SK-N-MC (cell line): ENCODE data around the gene F2R.

Experiments used
- DNase-seq: peaks from one replicate; pipeline ENCODE4 v3.0.0-alpha.2; 2011; ENCODE audit warnings: low read depth, low spot score
- H3K27ac ChIP-seq: fragments of 200-600 bp; sonication (generic); 2 replicates; pipeline ENCODE4 v1.5.1; 2016; ENCODE audit warnings: mixed run types
- H3K36me3 ChIP-seq: fragments of 200-600 bp; sonication (generic); 2 replicates; pipeline ENCODE4 v1.6.1; 2017; ENCODE audit warnings: antibody characterized with exemption, low read length, mixed read lengths; ENCODE audit not compliant: insufficient read depth
- H3K4me3 ChIP-seq: fragments of 200-600 bp; sonication (generic); 2 replicates; pipeline ENCODE4 v1.5.1; 2016
- H3K9ac ChIP-seq: fragments of 200-600 bp; sonication (generic); 2 replicates; pipeline ENCODE4 v1.8.0; 2017; ENCODE audit warnings: mixed run types, mixed read lengths; ENCODE audit not compliant: insufficient read length
- H3K9me3 ChIP-seq: fragments of 200-600 bp; sonication (generic); 2 replicates; pipeline ENCODE4 v1.6.1; 2017; ENCODE audit warnings: low read depth, mild to moderate bottlenecking, antibody characterized with exemption, low read length, moderate library complexity, mixed read lengths
- EZH2 ChIP-seq: fragments of 200-600 bp; sonication (generic); IDR thresholded peaks from one replicate; pipeline ENCODE4 v1.6.1; 2017; ENCODE audit warnings: antibody characterized with exemption
- FOXP2 ChIP-seq: optimal IDR thresholded peaks from 2 replicates; pipeline ENCODE3; 2011; ENCODE audit warnings: mild to moderate bottlenecking, moderate library complexity; ENCODE audit not compliant: insufficient read depth; ENCODE audit errors: extremely low read length, control extremely low read depth
- POLR2AphosphoS5 ChIP-seq: IDR thresholded peaks from 2 replicates; pipeline ENCODE4 v1.6.1; 2012; ENCODE audit warnings: mild to moderate bottlenecking, low read depth, low read length, borderline replicate concordance

Gene F2R

GRCh38 chr5:76715736-76716455 is at the start of gene F2R:
TSS of gene F2R (plus strand) at chr5:76716126. CDS start at chr5:76716308, 182 bp downstream.
- H3K9me3 ChIP-seq: no peaks in the 10 kb centered on the region
- H3K9ac ChIP-seq: peak within 1 kb of the TSS; percentile 80
- peak within 1 kb of the TSS; percentile 95 for H3K4me3 ChIP-seq
- no peaks in the 10 kb centered on the region for H3K36me3 ChIP-seq
- DNase-seq: no peak
- TF ChIP-seq POLR2AphosphoS5: no peak
- peak; percentile 79 for TF ChIP-seq FOXP2
- H3K27ac ChIP-seq: peak within 1 kb of the TSS; percentile 99

GRCh38 chr5:76667495-76667894 is 48.4 kb upstream of the F2R start:
- Histone ChIP-seq H3K9me3 (no peaks in the 10 kb centered on the region), H3K36me3 (peaks cover 19% of the 10 kb centered on the region; the same call in 1 of the 2 replicates), H3K27ac (no peak overlapping the region), H3K9ac (no peak overlapping the region), H3K4me3 (no peak overlapping the region)
- no peak for DNase-seq
- TF ChIP-seq FOXP2 (no peak), EZH2 (no peak), POLR2AphosphoS5 (no peak)

GRCh38 chr5:76669245-76669644 is 46.7 kb upstream of the F2R start:
- no peak overlapping the region for H3K9ac ChIP-seq
- no peak overlapping the region for H3K27ac ChIP-seq
- H3K36me3 ChIP-seq: peaks cover 19% of the 10 kb centered on the region; the same call in 1 of the 2 replicates
- TF ChIP-seq EZH2 (no peak), POLR2AphosphoS5 (no peak), FOXP2 (no peak)
- no peak overlapping the region for H3K4me3 ChIP-seq
- DNase-seq: no peak
- no peaks in the 10 kb centered on the region for H3K9me3 ChIP-seq

- Histone ChIP-seq H3K4me3 (no peak overlapping the region), H3K9ac (no peak overlapping the region), H3K36me3 (peaks cover 17% of the 10 kb centered on the region; the same call in 1 of the 2 replicates), H3K27ac (no peak overlapping the region), H3K9me3 (no peaks in the 10 kb centered on the region)
- TF ChIP-seq POLR2AphosphoS5: no peak
- TF ChIP-seq FOXP2: no peak
- no peak for TF ChIP-seq EZH2
- DNase-seq: no peak
Measured at GRCh38 chr5:76670508-76670907, 45.4 kb upstream of the F2R start.

GRCh38 chr5:76672242-76672641 is 43.7 kb upstream of the F2R start:
- Histone ChIP-seq H3K27ac (no peak overlapping the region), H3K9me3 (no peaks in the 10 kb centered on the region), H3K36me3 (peaks cover 21% of the 10 kb centered on the region; the same call in 1 of the 2 replicates), H3K4me3 (no peak overlapping the region), H3K9ac (no peak overlapping the region)
- TF ChIP-seq POLR2AphosphoS5 (no peak), FOXP2 (no peak), EZH2 (no peak)
- no peak for DNase-seq

- no peaks in the 10 kb centered on the region for H3K9me3 ChIP-seq
- H3K36me3 ChIP-seq: peaks cover 24% of the 10 kb centered on the region; the same call in 1 of the 2 replicates
- no peak for DNase-seq
- TF ChIP-seq FOXP2 (no peak), EZH2 (no peak), POLR2AphosphoS5 (no peak)
- H3K9ac ChIP-seq: no peak overlapping the region
- no peak overlapping the region for H3K27ac ChIP-seq
- H3K4me3 ChIP-seq: no peak overlapping the region
Measured at GRCh38 chr5:76673125-76673524, 42.8 kb upstream of the F2R start.

- H3K36me3 ChIP-seq: peaks cover 17% of the 10 kb centered on the region; the same call in 1 of the 2 replicates
- no peak overlapping the region for H3K9ac ChIP-seq
- TF ChIP-seq POLR2AphosphoS5 (no peak), FOXP2 (no peak), EZH2 (no peak)
- DNase-seq: no peak
- no peak overlapping the region for H3K4me3 ChIP-seq
- H3K9me3 ChIP-seq: no peaks in the 10 kb centered on the region
- H3K27ac ChIP-seq: no peak overlapping the region
Measured at GRCh38 chr5:76674330-76675066, 41.4 kb upstream of the F2R start.

- Histone ChIP-seq H3K4me3 (no peak overlapping the region), H3K9me3 (no peaks in the 10 kb centered on the region), H3K9ac (no peak overlapping the region), H3K27ac (no peak overlapping the region), H3K36me3 (peaks cover 16% of the 10 kb centered on the region; the same call in 1 of the 2 replicates)
- no peak for TF ChIP-seq FOXP2
- no peak for TF ChIP-seq POLR2AphosphoS5
- no peak for TF ChIP-seq EZH2
- no peak for DNase-seq
Measured at GRCh38 chr5:76675364-76675763, 40.6 kb upstream of the F2R start.
